Measurements from ENCODE around the gene PTPRN2.
"Not testable (repeated sequence)": the region's sequence is repeated elsewhere in the genome, so short reads cannot be mapped to it uniquely, and the experiment has no call there.

PTPRN2 gene

GRCh38 chr7:157898261-157898660 is 689.4 kb downstream of the PTPRN2 start:
- Histone ChIP-seq H4K5ac (ENCODE audit: low read length) (no peak overlapping the region), H2AK5ac (ENCODE audit: low read length) (no peak overlapping the region), H3K23ac (ENCODE audit: low read length) (no peak overlapping the region), H3K4me3 (ENCODE audit: low read length) (no peak overlapping the region), H3K56ac (ENCODE audit: low read length) (no peak overlapping the region), H3K27ac (ENCODE audit: low read depth, low read length) (no peak overlapping the region), H3K18ac (ENCODE audit: low read length) (no peak overlapping the region), H2BK5ac (ENCODE audit: low read length) (no peak overlapping the region), H3K4me2 (ENCODE audit: low read length) (no peak overlapping the region), H3K79me2 (ENCODE audit: control insufficient read depth, insufficient read depth, low read length) (no peaks in the 10 kb centered on the region), H3K27me3 (ENCODE audit: insufficient read depth, low read length, poor library complexity) (no peaks in the 10 kb centered on the region), H2BK15ac (replicated peaks; ENCODE audit: low read depth) (no peak overlapping the region), H3K4me1 (ENCODE audit: control insufficient read depth, low read depth, low read length) (peaks cover 5% of the 10 kb centered on the region), H3K9ac (ENCODE audit: low read length) (no peak overlapping the region), H3K4ac (ENCODE audit: low read depth, low read length) (no peak overlapping the region), H2BK120ac (ENCODE audit: low read depth, low read length) (no peak overlapping the region), H3K79me1 (ENCODE audit: low read length) (no peaks in the 10 kb centered on the region), H3K36me3 (ENCODE audit: control insufficient read depth, insufficient read depth, low read length) (no peaks in the 10 kb centered on the region), H4K8ac (ENCODE audit: low read depth, low read length) (no peak overlapping the region)
- DNase-seq: no peak
- no CpG with 5 or more reads among the region's 11 CpGs for WGBS (ENCODE audit: extremely low coverage, insufficient coverage, low lambda C conversion rate)

- H2AK5ac ChIP-seq (ENCODE audit: low read length): no peak overlapping the region
Observed at GRCh38 chr7:157897681-157898080, 689.9 kb downstream of the PTPRN2 start.

GRCh38 chr7:157896774-157897555 is 690.7 kb downstream of the PTPRN2 start:
- no peak overlapping the region for H2BK5ac ChIP-seq (ENCODE audit: low read length)
- no peak overlapping the region for H3K56ac ChIP-seq (ENCODE audit: low read length)
- no peak overlapping the region for H4K5ac ChIP-seq (ENCODE audit: low read length)
- H3K4ac ChIP-seq (ENCODE audit: low read depth, low read length): no peak overlapping the region
- no peaks in the 10 kb centered on the region for H3K79me1 ChIP-seq (ENCODE audit: low read length)
- H3K4me1 ChIP-seq (ENCODE audit: control insufficient read depth, low read depth, low read length): peaks cover 5% of the 10 kb centered on the region
- no peak overlapping the region for H3K27ac ChIP-seq (ENCODE audit: low read depth, low read length)
- H2AK5ac ChIP-seq (ENCODE audit: low read length): no peak overlapping the region
- H3K23ac ChIP-seq (ENCODE audit: low read length): no peak overlapping the region
- H3K9ac ChIP-seq (ENCODE audit: low read length): no peak overlapping the region
- DNase-seq: no peak
- H2BK120ac ChIP-seq (ENCODE audit: low read depth, low read length): no peak overlapping the region
- no peak overlapping the region for H2BK15ac ChIP-seq (replicated peaks; ENCODE audit: low read depth)
- H3K18ac ChIP-seq (ENCODE audit: low read length): no peak overlapping the region
- H3K36me3 ChIP-seq (ENCODE audit: control insufficient read depth, insufficient read depth, low read length): no peaks in the 10 kb centered on the region
- no peak overlapping the region for H3K4me3 ChIP-seq (ENCODE audit: low read length)
- no peak overlapping the region for H4K8ac ChIP-seq (ENCODE audit: low read depth, low read length)
- no peaks in the 10 kb centered on the region for H3K27me3 ChIP-seq (ENCODE audit: insufficient read depth, low read length, poor library complexity)
- WGBS (ENCODE audit: extremely low coverage, insufficient coverage, low lambda C conversion rate): no CpG with 5 or more reads among the region's 26 CpGs
- no peaks in the 10 kb centered on the region for H3K79me2 ChIP-seq (ENCODE audit: control insufficient read depth, insufficient read depth, low read length)
- no peak overlapping the region for H3K4me2 ChIP-seq (ENCODE audit: low read length)

More at GRCh38 chr7:157897681-157898080, 689.9 kb downstream of the PTPRN2 start:
- no peak overlapping the region for H3K4me2 ChIP-seq (ENCODE audit: low read length)
- no peak overlapping the region for H3K9ac ChIP-seq (ENCODE audit: low read length)
- no peak overlapping the region for H3K4ac ChIP-seq (ENCODE audit: low read depth, low read length)
- no peak overlapping the region for H3K4me3 ChIP-seq (ENCODE audit: low read length)
- H4K5ac ChIP-seq (ENCODE audit: low read length): no peak overlapping the region
- no peaks in the 10 kb centered on the region for H3K79me2 ChIP-seq (ENCODE audit: control insufficient read depth, insufficient read depth, low read length)
- H2BK120ac ChIP-seq (ENCODE audit: low read depth, low read length): no peak overlapping the region
- peaks cover 5% of the 10 kb centered on the region for H3K4me1 ChIP-seq (ENCODE audit: control insufficient read depth, low read depth, low read length)
- no peaks in the 10 kb centered on the region for H3K79me1 ChIP-seq (ENCODE audit: low read length)
- WGBS (ENCODE audit: extremely low coverage, insufficient coverage, low lambda C conversion rate): no CpG with 5 or more reads among the region's 30 CpGs
- H3K36me3 ChIP-seq (ENCODE audit: control insufficient read depth, insufficient read depth, low read length): no peaks in the 10 kb centered on the region
- H3K27ac ChIP-seq (ENCODE audit: low read depth, low read length): no peak overlapping the region
- H2BK15ac ChIP-seq (replicated peaks; ENCODE audit: low read depth): no peak overlapping the region
- H3K56ac ChIP-seq (ENCODE audit: low read length): no peak overlapping the region
- H3K18ac ChIP-seq (ENCODE audit: low read length): no peak overlapping the region
- H3K23ac ChIP-seq (ENCODE audit: low read length): no peak overlapping the region
- H3K27me3 ChIP-seq (ENCODE audit: insufficient read depth, low read length, poor library complexity): no peaks in the 10 kb centered on the region
- no peak for DNase-seq
- no peak overlapping the region for H4K8ac ChIP-seq (ENCODE audit: low read depth, low read length)
- H2BK5ac ChIP-seq (ENCODE audit: low read length): no peak overlapping the region

GRCh38 chr7:157896376-157896675 is 691.3 kb downstream of the PTPRN2 start:
- not testable (repeated sequence) for H3K4me1 ChIP-seq (ENCODE audit: control insufficient read depth, low read depth, low read length); H2BK5ac ChIP-seq (ENCODE audit: low read length); H2BK120ac ChIP-seq (ENCODE audit: low read depth, low read length); H2AK5ac ChIP-seq (ENCODE audit: low read length); H3K23ac ChIP-seq (ENCODE audit: low read length); H4K8ac ChIP-seq (ENCODE audit: low read depth, low read length); H3K27ac ChIP-seq (ENCODE audit: low read depth, low read length); H3K79me1 ChIP-seq (ENCODE audit: low read length); H3K4me2 ChIP-seq (ENCODE audit: low read length); H4K5ac ChIP-seq (ENCODE audit: low read length); H3K9ac ChIP-seq (ENCODE audit: low read length); H3K18ac ChIP-seq (ENCODE audit: low read length); H2BK15ac ChIP-seq (replicated peaks; ENCODE audit: low read depth); H3K56ac ChIP-seq (ENCODE audit: low read length); H3K79me2 ChIP-seq (ENCODE audit: control insufficient read depth, insufficient read depth, low read length); H3K27me3 ChIP-seq (ENCODE audit: insufficient read depth, low read length, poor library complexity); H3K4me3 ChIP-seq (ENCODE audit: low read length); H3K36me3 ChIP-seq (ENCODE audit: control insufficient read depth, insufficient read depth, low read length); DNase-seq; H3K4ac ChIP-seq (ENCODE audit: low read depth, low read length)
- WGBS (ENCODE audit: extremely low coverage, insufficient coverage, low lambda C conversion rate): no CpG with 5 or more reads among the region's 15 CpGs

- Histone ChIP-seq H2AK5ac (ENCODE audit: low read length) (no peak overlapping the region), H2BK120ac (ENCODE audit: low read depth, low read length) (no peak overlapping the region), H3K18ac (ENCODE audit: low read length) (no peak overlapping the region), H3K79me2 (ENCODE audit: control insufficient read depth, insufficient read depth, low read length) (no peaks in the 10 kb centered on the region), H2BK15ac (replicated peaks; ENCODE audit: low read depth) (no peak overlapping the region), H3K4ac (ENCODE audit: low read depth, low read length) (no peak overlapping the region), H3K9ac (ENCODE audit: low read length) (no peak overlapping the region), H4K8ac (ENCODE audit: low read depth, low read length) (no peak overlapping the region), H3K4me3 (ENCODE audit: low read length) (no peak overlapping the region), H2BK5ac (ENCODE audit: low read length) (no peak overlapping the region), H3K4me1 (ENCODE audit: control insufficient read depth, low read depth, low read length) (peaks cover 5% of the 10 kb centered on the region), H3K27me3 (ENCODE audit: insufficient read depth, low read length, poor library complexity) (no peaks in the 10 kb centered on the region), H3K79me1 (ENCODE audit: low read length) (no peaks in the 10 kb centered on the region), H3K56ac (ENCODE audit: low read length) (no peak overlapping the region), H3K36me3 (ENCODE audit: control insufficient read depth, insufficient read depth, low read length) (no peaks in the 10 kb centered on the region), H3K27ac (ENCODE audit: low read depth, low read length) (no peak overlapping the region), H3K4me2 (ENCODE audit: low read length) (no peak overlapping the region), H4K5ac (ENCODE audit: low read length) (no peak overlapping the region), H3K23ac (ENCODE audit: low read length) (no peak overlapping the region)
- WGBS (ENCODE audit: extremely low coverage, insufficient coverage, low lambda C conversion rate): no CpG with 5 or more reads among the region's 19 CpGs
- no peak for DNase-seq
Observed at GRCh38 chr7:157895520-157896375, 691.9 kb downstream of the PTPRN2 start.
